ENCODE measurements around the gene SPACDR. TPM values are rescaled to one million over a fixed set of nuclear protein-coding genes. Genes with fewer than 3 reads are reported as not detected.

Gene SPACDR
- total RNA-seq, 1 donor, result 0.73 TPM

Other genes with a start within 250 kb of the SPACDR start
- gene PVRIG, start 244.3 kb downstream of the SPACDR start, total RNA-seq, result 13.9 TPM
- under 0.01 TPM for gene SPDYE3, start 156.6 kb downstream of the SPACDR start, total RNA-seq
- 26.6 TPM for gene PILRB, start 106.1 kb downstream of the SPACDR start, total RNA-seq
- 56.7 TPM for gene PILRA, start 90.8 kb downstream of the SPACDR start, total RNA-seq
- gene ZCWPW1, start 35.6 kb downstream of the SPACDR start, total RNA-seq, result 3.3 TPM
- gene MEPCE, start 34.4 kb downstream of the SPACDR start, total RNA-seq, result 36.7 TPM
- 12.6 TPM for gene PPP1R35, start 27.8 kb downstream of the SPACDR start, total RNA-seq
- gene TSC22D4, start 15.0 kb upstream of the SPACDR start, total RNA-seq, result 39.8 TPM
- 0.10 TPM for gene NYAP1, start 19.7 kb upstream of the SPACDR start, total RNA-seq
- gene AGFG2, start 74.9 kb upstream of the SPACDR start, total RNA-seq, result 3.4 TPM
- 1.8 TPM for gene SAP25, start 109.6 kb upstream of the SPACDR start, total RNA-seq
- 153 TPM for gene LRCH4, start 121.9 kb upstream of the SPACDR start, total RNA-seq
- gene FBXO24, start 122.1 kb upstream of the SPACDR start, total RNA-seq, result 0.21 TPM
- 0.42 TPM for gene PCOLCE, start 138.1 kb upstream of the SPACDR start, total RNA-seq
- gene MOSPD3, start 148.3 kb upstream of the SPACDR start, total RNA-seq, result 6.2 TPM
- gene TFR2, start 177.3 kb upstream of the SPACDR start, total RNA-seq, result 0.31 TPM
- not detected for gene ACTL6B, start 192.2 kb upstream of the SPACDR start, total RNA-seq
- 82.2 TPM for gene GNB2, start 209.5 kb upstream of the SPACDR start, total RNA-seq
- 26.3 TPM for gene GIGYF1, start 230.0 kb upstream of the SPACDR start, total RNA-seq
- 10.4 TPM for gene POP7, start 241.9 kb upstream of the SPACDR start, total RNA-seq